Fibroblast of pulmonary artery (primary cell): ENCODE data around the gene ARHGAP45.

Experiments used
- DNase-seq: peaks from one replicate; pipeline ENCODE4 v3.0.0-alpha.2; 2010; ENCODE audit warnings: low read depth
- H3K4me3 ChIP-seq: replicated peaks from 2 replicates; pipeline ENCODE4 v1.5.1; 2011; ENCODE audit warnings: low read depth, mild to moderate bottlenecking, control low read depth, low read length, moderate library complexity
- CTCF ChIP-seq: IDR thresholded peaks from 2 replicates; pipeline ENCODE4 v1.5.1; 2011; ENCODE audit warnings: mild to moderate bottlenecking, control low read depth, low read length, inconsistent platforms; ENCODE audit errors: missing control alignments

Gene ARHGAP45

DNA sequence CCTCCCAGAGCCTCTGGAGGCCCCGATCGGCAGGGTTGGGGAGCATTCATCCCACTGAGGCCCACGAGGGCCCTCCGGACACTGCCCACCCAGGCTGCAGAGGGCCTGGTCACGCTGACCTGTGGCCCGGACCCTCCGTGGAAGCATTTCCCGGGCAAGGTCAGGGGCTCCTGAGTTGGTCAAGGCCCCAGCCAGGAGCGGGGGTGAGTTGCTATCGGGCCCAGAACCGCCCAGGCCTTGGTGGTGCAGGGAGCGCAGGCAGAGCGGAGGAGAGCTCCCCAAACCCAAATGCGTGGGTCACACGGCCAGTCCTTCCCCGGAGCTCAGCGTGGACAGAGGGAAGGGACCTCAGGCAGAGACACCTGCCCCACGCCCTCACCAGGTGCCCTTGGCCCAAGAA lies 62.6 kb downstream of the ARHGAP45 start:
- TF ChIP-seq CTCF = no peak
- DNase-seq = no peak
- H3K4me3 ChIP-seq = peak overlapping the region; percentile 90

- no peak for TF ChIP-seq CTCF
- DNase-seq = no peak
- H3K4me3 ChIP-seq = peak overlapping the region; percentile 90
Observed at GRCh38 chr19:1130771-1131717, 64.1 kb downstream of the ARHGAP45 start.

DNA sequence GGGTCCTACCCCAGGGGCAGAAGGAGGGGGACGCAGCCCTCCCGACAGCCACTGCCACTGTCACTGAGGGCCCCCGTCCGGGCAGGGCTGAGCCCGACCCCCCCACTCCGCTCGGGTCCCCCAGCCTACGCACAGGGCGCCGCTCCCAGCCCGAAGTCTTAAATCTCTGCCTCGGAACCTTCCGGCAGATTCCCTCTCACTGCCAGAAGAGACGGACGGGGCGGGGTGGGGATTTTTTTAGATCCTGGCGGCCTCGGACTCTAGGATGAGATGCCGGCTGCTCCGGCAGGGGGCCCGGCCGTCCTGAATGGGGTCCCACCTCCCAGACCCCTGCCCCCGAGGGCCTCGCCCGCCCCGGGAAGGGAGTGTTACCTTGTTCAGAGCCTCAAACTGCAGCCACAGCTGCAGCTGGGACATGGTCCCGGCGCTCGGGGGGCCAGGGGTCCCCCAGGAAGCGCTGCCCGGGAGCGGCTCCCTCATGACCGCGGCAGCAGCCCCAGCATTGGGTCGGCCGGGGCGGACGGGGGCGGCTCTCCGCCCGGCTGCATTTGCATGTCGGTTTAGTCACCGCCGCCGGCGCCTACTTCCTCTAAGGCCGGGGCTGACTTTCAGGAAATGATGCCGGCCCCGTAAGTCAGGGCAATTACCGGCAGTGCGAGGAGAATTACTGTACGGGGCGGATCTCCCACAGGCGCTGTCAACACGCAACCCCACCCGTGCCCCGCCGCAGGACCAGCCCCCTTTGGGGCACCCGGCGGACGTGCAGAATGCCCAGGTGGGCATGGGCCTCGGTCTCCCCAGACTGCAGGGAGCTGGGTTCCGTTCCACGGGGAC lies 65.0 kb downstream of the ARHGAP45 start:
- H3K4me3 ChIP-seq = peak overlapping the region; percentile 90
- peak; percentile 4 for TF ChIP-seq CTCF
- DNase-seq = peak; percentile 92

DNA sequence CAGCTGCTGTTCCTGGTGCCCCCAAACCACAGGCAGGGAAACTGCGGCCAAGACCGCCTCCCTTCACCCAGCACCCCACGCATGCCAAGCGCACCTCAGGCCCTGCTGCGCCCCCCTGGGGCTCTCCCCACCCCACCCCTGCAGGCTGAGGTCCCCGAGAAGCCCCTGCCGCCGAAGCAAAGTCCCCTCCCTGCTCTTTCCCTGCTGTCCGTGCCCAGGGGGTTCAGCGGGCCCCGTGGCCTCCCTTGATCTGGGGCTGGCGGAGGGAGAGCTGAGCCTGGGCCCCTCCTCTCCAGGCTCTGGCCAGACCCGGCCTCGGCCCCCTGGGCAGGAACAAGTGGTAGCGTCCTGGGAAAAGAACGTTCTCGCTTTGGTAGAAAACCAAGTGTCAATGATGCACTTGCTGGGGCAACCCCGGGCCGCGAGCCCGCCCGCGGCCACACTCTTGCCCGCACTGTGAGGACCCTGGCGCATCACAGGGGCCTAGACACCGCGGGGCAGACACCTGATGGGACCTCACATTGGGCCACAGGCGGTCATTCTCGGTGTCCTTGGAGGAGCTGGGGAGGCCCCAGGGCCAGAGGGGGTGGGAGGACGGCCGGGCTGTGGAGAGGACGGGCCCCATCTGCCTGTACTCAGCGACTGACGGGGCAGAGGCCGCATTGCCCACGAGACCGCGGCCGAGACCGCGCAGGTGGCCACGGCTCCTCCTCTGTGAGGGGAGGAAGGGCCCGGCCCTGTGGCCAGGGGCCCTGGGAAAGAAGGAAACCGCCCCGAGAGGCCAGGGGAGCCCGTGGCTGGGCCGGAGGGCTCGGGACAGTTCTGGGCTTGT lies 65.8 kb downstream of the ARHGAP45 start:
- no peak for TF ChIP-seq CTCF
- no peak for DNase-seq
- H3K4me3 ChIP-seq = peak overlapping the region; percentile 90

- no peak for DNase-seq
- no peak overlapping the region for H3K4me3 ChIP-seq
- no peak for TF ChIP-seq CTCF
Observed at GRCh38 chr19:1133471-1133929, 66.5 kb downstream of the ARHGAP45 start.

- no peak for TF ChIP-seq CTCF
- peak; percentile 59 for DNase-seq
- no peak overlapping the region for H3K4me3 ChIP-seq
Observed at GRCh38 chr19:1134431-1134830, 67.5 kb downstream of the ARHGAP45 start.
